NCI-H1436 treated with DMSO at 0.1 percent for 48 hours (cell line): ENCODE results near the gene FRS2.

Source experiments
- DNase-seq: peaks from one replicate; lab custom pipeline; 2025; lab: John Stamatoyannopoulos, UW

The FRS2 gene

GRCh38 chr12:69527506-69528272 is 57.5 kb downstream of the FRS2 start:
- DNase-seq, result no peak

DNA sequence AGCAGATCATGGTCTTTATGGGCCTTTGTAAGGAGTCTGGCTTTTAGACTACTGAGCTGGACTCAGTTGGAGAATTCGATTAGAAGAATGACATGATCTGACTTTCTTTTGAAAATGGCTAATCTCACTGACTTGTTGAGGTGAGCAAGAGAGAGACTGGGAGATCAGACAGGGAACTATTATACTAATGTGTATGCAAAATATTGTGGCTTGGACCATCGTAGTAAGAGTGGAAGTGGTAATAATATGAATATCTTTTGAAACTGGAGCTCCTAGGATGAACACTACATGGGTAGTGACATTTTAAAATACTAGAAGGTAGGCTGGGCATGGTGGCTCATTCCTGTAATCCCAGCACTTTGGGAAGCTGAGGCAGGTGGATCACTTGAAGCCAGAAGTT is 58.8 kb downstream of the FRS2 start:
- no peak for DNase-seq

DNA sequence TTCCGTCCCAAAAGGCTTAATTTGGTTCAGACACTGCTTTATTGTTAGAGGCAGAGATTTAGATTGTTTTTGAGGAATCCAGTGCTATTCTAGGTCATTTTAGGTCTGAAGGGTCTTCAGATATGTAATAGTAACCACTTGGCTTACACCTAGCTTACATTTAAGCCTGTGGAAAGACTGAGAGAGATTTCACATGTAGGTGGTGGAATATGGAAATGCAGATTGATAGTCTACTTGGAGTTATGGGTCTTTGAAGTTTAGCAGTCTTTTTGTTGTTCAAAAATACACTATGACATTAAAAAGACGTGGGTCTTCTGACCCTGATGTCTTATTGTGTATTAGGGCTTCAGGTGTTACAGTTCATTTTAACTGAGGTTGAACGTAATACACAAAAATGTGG is 63.7 kb downstream of the FRS2 start:
- DNase-seq, result no peak

DNA sequence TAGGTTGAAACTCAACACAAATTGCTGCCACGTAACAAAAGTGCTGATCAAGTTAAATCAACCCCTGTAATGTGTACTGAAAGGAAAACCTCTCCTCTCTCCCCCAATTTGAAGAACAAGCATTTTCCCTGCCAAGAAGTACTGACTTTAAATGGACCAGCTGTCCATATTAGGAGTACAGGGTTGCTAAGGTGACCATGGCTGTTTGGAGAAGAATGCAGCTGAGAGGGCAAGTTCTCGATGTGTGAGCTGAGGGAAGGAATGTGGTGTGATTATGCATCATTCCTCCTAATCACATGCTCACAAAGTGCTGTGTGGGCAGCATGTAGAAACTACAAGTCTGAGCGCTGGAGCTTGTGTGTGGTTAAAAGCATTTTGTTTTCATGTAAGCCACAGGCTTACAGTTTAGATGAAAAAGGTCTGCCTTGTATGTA is 64.2 kb downstream of the FRS2 start:
- DNase-seq, result no peak

- DNase-seq, result no peak
Observed at GRCh38 chr12:69540987-69541386, 70.8 kb downstream of the FRS2 start.

GRCh38 chr12:69544087-69544486 is 73.9 kb downstream of the FRS2 start:
- no peak for DNase-seq

DNA sequence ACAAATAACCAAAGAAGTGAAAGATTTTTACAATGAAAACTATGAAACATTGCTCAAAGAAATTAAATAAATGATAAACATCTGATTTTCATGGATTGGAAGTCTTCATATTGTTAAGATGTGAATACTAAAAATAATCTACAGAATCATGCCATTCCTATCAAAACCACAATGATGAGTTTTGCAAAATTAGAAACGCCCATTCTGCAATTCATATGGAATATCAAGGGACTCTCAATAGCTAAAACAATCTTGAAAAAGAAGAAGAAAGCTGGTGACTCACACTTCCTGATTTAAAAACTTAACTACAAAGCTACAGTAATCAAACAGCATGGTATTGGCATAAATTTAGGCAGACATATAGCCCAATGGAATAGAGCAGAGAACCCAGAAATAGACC is 74.9 kb downstream of the FRS2 start:
- no peak for DNase-seq

DNA sequence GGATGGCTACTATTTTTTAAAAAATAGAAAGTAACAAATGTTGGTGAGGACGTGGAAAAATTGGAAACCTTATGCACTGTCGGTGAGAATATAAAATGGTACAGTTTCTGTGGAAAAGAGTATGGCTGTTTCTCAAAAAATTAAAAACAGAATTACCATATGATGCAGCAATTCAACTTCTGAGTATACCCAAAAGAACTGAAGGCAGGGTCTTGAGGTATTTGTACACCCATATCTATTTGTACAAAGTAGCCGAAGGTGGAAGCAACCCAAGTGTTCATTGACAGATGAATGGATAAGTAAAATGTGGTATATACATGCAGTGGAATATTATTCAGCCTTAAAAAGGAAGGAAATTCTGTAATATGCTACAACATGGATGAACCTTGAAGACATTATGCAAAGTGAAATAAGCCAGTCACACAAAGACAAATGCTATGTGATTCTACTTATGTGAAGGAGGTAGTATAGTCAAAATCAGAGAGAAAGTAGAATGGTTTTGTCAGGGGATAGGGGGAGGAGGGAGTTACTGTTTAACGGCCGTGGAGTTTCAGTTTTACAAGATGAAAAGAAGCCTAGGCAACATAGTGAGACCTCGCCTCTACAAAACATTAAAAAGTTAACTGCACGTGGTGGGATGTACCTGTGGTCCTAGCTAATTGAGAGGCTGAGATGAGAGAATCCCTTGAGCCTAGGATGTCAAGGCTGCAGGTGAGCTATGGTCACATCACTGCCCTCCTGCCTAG is 76.7 kb downstream of the FRS2 start:
- no peak for DNase-seq

DNA sequence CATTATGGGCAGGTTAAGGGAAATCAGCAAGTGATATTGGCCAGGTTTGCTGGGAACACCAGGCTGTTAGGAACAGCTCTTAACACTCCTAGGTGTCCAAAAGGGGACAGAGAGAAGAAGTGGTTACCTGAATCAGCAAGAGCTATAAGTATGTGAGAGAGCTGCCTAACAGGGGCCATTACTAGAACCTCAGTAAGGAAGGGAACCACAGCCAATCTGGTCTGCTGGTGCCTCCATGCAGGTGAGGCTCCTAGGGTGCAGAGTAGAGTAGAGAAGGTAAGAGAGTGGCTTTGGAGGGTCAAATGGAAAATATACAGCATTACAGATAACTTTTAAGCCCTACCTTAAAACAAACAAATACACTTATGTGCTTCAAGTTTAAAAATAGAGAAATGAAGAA is 78.5 kb downstream of the FRS2 start:
- no peak for DNase-seq

DNA sequence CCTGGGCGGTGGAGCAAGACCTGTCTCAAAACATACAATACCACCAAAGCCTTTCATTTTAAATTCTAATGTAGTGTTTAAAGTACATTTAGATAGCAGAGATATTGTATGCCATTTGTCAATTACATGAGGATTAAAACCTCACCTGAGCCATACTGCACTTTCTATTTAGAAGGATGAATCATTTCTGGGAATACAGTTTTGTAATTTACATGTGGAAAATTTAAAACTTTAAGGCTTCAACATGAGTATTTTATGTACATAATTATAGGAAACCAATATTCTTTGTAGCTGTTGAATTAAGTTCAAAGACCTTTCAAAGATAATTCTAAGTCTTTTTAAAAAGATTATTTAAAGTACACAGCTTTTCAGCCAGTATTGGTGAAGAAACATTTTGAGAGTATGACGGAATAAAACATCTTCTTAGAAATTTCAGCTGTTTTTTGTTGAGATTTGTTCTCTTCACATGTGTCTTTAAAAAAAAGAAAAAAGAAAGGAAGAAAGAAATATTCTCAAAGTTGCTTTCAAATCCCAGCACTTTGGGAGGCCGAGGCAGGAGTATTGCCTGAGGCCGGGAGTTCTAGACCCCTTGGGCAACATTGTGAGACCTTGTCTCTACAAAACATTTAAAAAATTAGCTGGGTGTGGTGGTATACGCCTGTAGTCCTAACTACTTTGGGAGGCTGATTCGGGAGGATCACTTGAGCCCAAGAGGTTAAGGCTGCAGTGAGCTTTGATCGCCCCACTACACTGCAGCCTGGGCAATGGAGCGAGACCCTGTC is 80.6 kb downstream of the FRS2 start:
- DNase-seq, result no peak

DNA sequence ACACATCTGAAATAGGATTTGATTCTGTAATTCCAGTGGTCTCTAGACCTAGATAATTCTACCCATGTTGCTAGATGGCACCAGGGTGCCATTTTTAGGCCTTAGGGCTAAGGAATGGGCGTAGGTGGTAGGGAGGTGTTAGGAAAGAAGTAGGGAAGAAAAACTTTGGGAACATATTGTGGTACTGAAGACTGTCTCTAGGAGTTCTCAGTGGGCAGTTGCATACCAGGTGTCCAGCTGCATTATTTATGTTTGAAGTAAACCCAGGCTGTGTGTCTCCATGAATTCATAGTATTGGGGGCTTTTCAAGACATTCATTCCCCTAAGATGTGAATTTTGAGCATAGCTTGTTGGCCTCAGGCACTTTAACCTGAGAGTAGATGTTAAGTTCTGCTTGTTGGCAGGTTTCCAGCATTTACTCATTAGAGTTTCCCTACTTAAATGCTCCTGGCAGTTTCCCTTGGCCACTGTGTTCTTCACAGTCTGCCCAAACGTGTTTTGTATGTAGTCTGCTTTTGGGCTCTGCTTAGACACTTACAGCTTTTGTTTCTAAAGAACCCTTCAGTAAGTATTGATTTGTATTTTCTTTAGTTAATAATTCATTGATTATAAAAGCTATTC is 83.5 kb downstream of the FRS2 start:
- no peak for DNase-seq

DNA sequence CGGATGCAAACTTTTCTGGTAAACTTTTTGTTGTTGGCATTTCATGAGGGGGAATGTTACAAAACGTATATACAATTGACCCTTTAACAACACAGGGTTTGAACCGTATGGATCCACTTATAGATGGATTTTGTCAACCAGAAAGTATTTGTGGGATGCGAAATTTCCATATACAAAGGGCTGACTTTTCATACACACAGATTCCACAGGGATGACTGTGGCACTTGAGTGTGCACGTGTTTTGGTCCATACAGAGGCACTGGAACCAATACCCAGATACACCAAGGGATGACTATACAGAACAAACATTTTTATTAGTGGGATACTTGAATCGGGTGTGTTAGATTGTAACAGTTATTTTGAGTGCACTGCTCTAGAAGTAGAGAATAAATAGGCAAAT is 85.3 kb downstream of the FRS2 start:
- DNase-seq, result no peak

DNA sequence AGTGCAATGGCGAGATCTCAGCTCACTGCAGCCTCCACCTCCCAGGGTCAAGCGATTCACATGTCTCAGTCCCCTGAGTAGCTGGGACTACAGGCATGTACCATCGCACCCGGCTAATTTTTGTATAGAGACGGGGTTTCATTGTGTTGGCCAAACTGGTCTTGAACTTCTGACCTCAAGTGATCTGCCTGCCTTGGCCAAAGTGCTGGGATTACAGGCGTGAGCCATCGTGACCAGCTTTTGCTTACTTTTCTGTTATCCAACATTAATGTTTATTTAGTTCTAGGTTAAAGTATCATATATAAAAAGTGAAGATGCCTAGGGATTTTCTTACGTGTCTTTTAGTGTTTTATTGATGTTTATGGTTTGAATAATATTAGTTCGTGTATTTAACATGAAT is 86.2 kb downstream of the FRS2 start:
- DNase-seq, result no peak

- no peak for DNase-seq
Observed at GRCh38 chr12:69563166-69563762, 93.1 kb downstream of the FRS2 start.

GRCh38 chr12:69566603-69567002 is 96.4 kb downstream of the FRS2 start:
- no peak for DNase-seq

DNA sequence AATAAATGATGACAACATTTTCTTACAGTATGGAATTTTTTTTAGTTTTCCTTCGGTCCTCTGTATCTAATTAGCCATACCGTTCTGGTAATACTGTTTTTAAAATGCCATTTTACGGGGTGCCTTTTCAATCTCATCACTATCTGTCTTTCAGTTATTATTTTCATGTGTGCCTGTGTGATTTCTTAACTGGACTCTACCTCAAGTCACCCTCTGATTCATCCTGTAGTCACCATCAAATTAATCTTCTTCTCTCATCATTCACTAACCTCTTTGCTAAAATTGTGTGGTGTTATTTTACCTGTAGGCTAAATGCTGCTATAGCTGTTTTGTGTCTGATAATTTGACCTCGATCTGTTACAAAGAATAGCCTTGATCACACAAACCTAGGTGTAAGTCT is 99.0 kb downstream of the FRS2 start:
- no peak for DNase-seq

GRCh38 chr12:69570000-69570516 is 99.9 kb downstream of the FRS2 start:
- DNase-seq, result no peak

GRCh38 chr12:69570545-69571399 is 100.6 kb downstream of the FRS2 start:
- DNase-seq, result no peak

DNA sequence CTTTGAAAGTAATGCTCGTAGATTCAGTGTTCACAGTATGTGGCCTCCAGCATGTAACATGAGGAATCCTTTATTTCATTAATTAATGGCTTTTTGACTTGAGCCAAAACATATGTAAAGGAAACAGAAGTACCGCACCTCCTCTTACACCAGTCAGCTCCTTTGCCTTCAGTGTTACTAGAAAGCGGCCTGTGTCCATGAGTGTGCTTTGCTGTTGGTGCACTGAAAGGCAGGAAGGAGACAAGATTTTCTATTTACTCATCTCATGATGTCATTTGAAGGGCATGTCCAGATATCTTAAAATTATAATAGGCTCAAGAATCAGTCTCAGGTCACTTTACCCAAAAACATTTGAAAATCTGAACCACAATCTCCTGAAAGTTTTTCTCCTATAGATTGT is 105.2 kb downstream of the FRS2 start:
- DNase-seq, result no peak

- no peak for DNase-seq
Observed at GRCh38 chr12:69578283-69578682, 108.1 kb downstream of the FRS2 start.

GRCh38 chr12:69579029-69579428 is 108.8 kb downstream of the FRS2 start:
- no peak for DNase-seq
